AG08396 (cell line): Measurements from ENCODE around the gene PTER.

Source experiments
- DNase-seq: peaks from one replicate; pipeline ENCODE4 v3.0.0; 2012; ENCODE audit warnings: low spot score, mixed read lengths

Gene PTER

GRCh38 chr10:16472828-16473227 lies 36.0 kb downstream of the PTER start:
- DNase-seq: no peak

GRCh38 chr10:16477757-16478156 lies 40.9 kb downstream of the PTER start:
- DNase-seq: no peak

- no peak for DNase-seq
These were observed 42.0 kb downstream of the PTER start for GRCh38 chr10:16478801-16479200.

- no peak for DNase-seq
These were observed 44.4 kb downstream of the PTER start for GRCh38 chr10:16481052-16481728.

GRCh38 chr10:16483241-16483917 lies 46.6 kb downstream of the PTER start:
- DNase-seq: no peak

- DNase-seq: no peak
These were observed 53.7 kb downstream of the PTER start for GRCh38 chr10:16490511-16490910.

- DNase-seq: no peak
These were observed 55.1 kb downstream of the PTER start for GRCh38 chr10:16491933-16492332.

- DNase-seq: no peak
These were observed 57.2 kb downstream of the PTER start for GRCh38 chr10:16493884-16494536.

- no peak for DNase-seq
These were observed 61.1 kb downstream of the PTER start for GRCh38 chr10:16497911-16498310.

GRCh38 chr10:16505161-16505560 lies 68.4 kb downstream of the PTER start:
- no peak for DNase-seq

GRCh38 chr10:16509996-16510395 lies 73.2 kb downstream of the PTER start:
- DNase-seq: no peak

GRCh38 chr10:16510843-16511242 lies 74.0 kb downstream of the PTER start:
- no peak for DNase-seq

- no peak for DNase-seq
These were observed 82.0 kb downstream of the PTER start for GRCh38 chr10:16518822-16519221.

GRCh38 chr10:16519250-16519907 lies 82.6 kb downstream of the PTER start:
- no peak for DNase-seq

- no peak for DNase-seq
These were observed 83.4 kb downstream of the PTER start for GRCh38 chr10:16519908-16520861.

- peak; percentile 51 for DNase-seq
These were observed 84.1 kb downstream of the PTER start for GRCh38 chr10:16520900-16521299.

GRCh38 chr10:16521311-16522016 lies 84.7 kb downstream of the PTER start, which contains the start of gene C1QL3:
C1QL3 (minus strand) TSS chr10:16521879; CDS start chr10:16521065, 814 bp downstream.
- peak; percentile 34 for DNase-seq

GRCh38 chr10:16527452-16527851 lies 90.6 kb downstream of the PTER start:
- DNase-seq: no peak

GRCh38 chr10:16529853-16530252 lies 93.0 kb downstream of the PTER start:
- DNase-seq: no peak

GRCh38 chr10:16536155-16536554 lies 99.3 kb downstream of the PTER start:
- no peak for DNase-seq

GRCh38 chr10:16544099-16544498 lies 107.3 kb downstream of the PTER start:
- no peak for DNase-seq
